ENCODE results near the gene FSCN2.

DNA sequence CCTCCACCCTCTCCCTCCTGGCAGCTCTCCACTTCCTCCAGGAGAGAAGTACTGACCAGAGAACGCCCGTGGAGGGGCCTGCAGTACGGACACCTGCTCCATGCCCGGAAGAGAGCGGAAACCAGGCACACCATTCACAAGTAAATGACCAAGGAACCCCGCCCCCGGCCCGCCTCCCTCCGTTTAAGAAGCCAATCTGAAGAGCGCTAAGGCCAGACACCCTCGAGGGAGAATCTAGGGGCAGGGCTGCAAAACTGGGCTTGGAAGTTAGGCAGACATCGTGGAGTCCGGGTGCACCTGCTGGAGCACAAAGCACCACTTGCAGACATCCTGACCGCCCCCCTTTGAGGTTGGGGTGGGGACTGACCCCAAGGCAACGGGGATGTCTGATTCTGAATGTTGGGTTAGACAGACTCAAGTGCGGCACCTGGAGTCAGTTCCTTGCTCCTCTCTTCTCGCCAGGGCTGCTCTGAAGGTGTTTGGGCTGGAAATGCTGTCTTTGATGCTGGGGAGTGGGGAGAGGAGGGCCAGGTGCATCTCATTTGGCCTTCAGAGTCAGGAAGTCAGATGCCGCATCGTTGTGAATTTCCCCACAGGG is 24.9 kb downstream of the FSCN2 start:
- TF ChIP-seq, protein P1, sequence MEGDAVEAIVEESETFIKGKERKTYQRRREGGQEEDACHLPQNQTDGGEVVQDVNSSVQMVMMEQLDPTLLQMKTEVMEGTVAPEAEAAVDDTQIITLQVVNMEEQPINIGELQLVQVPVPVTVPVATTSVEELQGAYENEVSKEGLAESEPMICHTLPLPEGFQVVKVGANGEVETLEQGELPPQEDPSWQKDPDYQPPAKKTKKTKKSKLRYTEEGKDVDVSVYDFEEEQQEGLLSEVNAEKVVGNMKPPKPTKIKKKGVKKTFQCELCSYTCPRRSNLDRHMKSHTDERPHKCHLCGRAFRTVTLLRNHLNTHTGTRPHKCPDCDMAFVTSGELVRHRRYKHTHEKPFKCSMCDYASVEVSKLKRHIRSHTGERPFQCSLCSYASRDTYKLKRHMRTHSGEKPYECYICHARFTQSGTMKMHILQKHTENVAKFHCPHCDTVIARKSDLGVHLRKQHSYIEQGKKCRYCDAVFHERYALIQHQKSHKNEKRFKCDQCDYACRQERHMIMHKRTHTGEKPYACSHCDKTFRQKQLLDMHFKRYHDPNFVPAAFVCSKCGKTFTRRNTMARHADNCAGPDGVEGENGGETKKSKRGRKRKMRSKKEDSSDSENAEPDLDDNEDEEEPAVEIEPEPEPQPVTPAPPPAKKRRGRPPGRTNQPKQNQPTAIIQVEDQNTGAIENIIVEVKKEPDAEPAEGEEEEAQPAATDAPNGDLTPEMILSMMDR (IDR thresholded peaks at IDR 0.05): no peak
- TF ChIP-seq POLR2A (IDR thresholded peaks at IDR 0.05): no peak
